Chondrocyte (in vitro differentiated cells): Measurements from ENCODE around the gene L3MBTL4. TPM values are rescaled to one million over a fixed set of nuclear protein-coding genes. Genes with fewer than 3 reads are reported as not detected.

Source experiments
- DNase-seq: peaks from one replicate; pipeline ENCODE4 v3.0.0; 2021; ENCODE audit warnings: mixed read lengths, low spot score
- H3K27ac Mint-ChIP-seq: one replicate; pipeline ENCODE4 v1.8.0; 2021; ENCODE audit warnings: mild to moderate bottlenecking, moderate library complexity, mixed read lengths; ENCODE audit not compliant: unreplicated experiment
- H3K27me3 Mint-ChIP-seq: 2 replicates; pipeline ENCODE4 v1.8.0; 2021; ENCODE audit warnings: low read depth, mixed read lengths
- H3K36me3 Mint-ChIP-seq: 2 replicates; pipeline ENCODE4 v1.8.0; 2021; ENCODE audit warnings: low read depth, mixed read lengths
- H3K4me1 Mint-ChIP-seq: 2 replicates; pipeline ENCODE4 v1.8.0; 2021; ENCODE audit warnings: low read depth, mild to moderate bottlenecking, mixed read lengths
- H3K4me3 Mint-ChIP-seq: one replicate; pipeline ENCODE4 v1.8.0; 2021; ENCODE audit warnings: mild to moderate bottlenecking, moderate library complexity, mixed read lengths; ENCODE audit not compliant: unreplicated experiment
- H3K9me3 Mint-ChIP-seq: 2 replicates; pipeline ENCODE4 v1.8.0; 2021; ENCODE audit warnings: low read depth, mixed read lengths
- total RNA-seq: library from RNA; stranded (reverse); gene quantifications from 3 replicates; pipeline ENCODE4 v1.2.1, GENCODE V29; 2021
- TF ChIP-seq, protein P1 (sequence below): fragments of 200-600 bp; sonication (generic); IDR thresholded peaks from 2 replicates; pipeline ENCODE4 v1.5.0; 2021; ENCODE audit warnings: antibody characterized with exemption, mild to moderate bottlenecking, moderate library complexity

Gene L3MBTL4
- total RNA-seq, 1 donor from 2014 or later, result 1.0 TPM

DNA sequence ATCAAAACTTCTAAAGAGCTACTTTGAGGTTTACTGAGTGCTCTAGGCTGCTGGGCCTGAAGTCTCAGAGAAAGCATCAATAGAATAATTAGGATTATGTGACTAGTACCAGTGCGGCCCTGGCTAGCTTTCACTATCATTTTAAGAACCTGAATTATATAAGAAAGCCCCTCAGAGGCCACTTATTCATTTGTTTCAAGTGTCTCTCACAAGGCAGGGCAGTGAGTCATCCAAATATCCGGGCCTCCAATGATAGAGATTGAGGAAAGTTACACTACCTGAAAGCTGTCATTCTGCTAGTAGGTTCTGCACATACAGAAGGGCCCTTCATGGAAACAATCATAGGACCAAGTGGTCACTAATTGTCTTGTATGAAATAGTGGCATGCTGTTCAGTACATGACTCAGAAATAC is 193.1 kb downstream of the L3MBTL4 start:
- Mint-ChIP-seq H3K27ac (no peak overlapping the region), H3K9me3 (peaks cover 13% of the 10 kb centered on the region), H3K27me3 (no peaks in the 10 kb centered on the region), H3K4me3 (no peak overlapping the region), H3K36me3 (no peaks in the 10 kb centered on the region), H3K4me1 (peaks cover 2% of the 10 kb centered on the region)
- no peak for DNase-seq
- TF ChIP-seq, protein P1, sequence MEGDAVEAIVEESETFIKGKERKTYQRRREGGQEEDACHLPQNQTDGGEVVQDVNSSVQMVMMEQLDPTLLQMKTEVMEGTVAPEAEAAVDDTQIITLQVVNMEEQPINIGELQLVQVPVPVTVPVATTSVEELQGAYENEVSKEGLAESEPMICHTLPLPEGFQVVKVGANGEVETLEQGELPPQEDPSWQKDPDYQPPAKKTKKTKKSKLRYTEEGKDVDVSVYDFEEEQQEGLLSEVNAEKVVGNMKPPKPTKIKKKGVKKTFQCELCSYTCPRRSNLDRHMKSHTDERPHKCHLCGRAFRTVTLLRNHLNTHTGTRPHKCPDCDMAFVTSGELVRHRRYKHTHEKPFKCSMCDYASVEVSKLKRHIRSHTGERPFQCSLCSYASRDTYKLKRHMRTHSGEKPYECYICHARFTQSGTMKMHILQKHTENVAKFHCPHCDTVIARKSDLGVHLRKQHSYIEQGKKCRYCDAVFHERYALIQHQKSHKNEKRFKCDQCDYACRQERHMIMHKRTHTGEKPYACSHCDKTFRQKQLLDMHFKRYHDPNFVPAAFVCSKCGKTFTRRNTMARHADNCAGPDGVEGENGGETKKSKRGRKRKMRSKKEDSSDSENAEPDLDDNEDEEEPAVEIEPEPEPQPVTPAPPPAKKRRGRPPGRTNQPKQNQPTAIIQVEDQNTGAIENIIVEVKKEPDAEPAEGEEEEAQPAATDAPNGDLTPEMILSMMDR, result no peak

GRCh38 chr18:6220129-6220528 is 194.6 kb downstream of the L3MBTL4 start:
- Mint-ChIP-seq H3K27ac (no peak overlapping the region), H3K9me3 (peaks cover 6% of the 10 kb centered on the region), H3K4me1 (peaks cover 2% of the 10 kb centered on the region), H3K4me3 (no peak overlapping the region), H3K27me3 (no peaks in the 10 kb centered on the region), H3K36me3 (no peaks in the 10 kb centered on the region)
- DNase-seq, result no peak
- TF ChIP-seq, protein P1, result no peak

DNA sequence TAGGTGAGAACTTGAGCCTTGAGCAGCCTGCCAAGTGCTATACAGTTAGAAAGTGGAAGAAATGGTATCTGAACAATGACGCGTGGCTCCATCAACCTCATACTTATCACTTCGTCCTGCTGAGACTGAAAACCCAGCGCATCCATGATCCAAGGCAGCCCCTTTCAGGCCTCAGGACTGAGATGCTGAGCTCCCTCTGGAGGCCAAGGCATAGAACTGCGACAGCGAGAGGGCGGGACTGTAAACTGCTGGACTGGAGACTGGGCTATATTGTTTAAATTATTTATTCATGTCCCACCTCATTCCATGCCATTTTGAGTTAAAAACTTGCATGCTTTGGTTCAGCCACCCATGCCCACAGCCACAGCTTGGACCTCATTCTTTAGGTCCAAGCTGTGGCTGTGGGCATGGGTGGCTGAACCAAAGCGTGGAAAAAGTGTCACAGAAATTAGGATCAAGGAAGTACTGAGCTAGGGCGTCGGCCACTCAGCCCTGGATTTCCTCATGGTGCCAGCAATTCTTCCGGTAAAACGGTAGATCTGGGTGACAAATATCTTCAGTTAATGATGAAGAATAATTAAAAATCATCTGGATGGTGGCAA is 195.5 kb downstream of the L3MBTL4 start:
- Mint-ChIP-seq H3K4me1 (peaks cover 2% of the 10 kb centered on the region), H3K9me3 (no peaks in the 10 kb centered on the region), H3K27ac (no peak overlapping the region), H3K27me3 (no peaks in the 10 kb centered on the region), H3K4me3 (no peak overlapping the region), H3K36me3 (no peaks in the 10 kb centered on the region)
- DNase-seq, result no peak
- TF ChIP-seq, protein P1, result peak; percentile 86

DNA sequence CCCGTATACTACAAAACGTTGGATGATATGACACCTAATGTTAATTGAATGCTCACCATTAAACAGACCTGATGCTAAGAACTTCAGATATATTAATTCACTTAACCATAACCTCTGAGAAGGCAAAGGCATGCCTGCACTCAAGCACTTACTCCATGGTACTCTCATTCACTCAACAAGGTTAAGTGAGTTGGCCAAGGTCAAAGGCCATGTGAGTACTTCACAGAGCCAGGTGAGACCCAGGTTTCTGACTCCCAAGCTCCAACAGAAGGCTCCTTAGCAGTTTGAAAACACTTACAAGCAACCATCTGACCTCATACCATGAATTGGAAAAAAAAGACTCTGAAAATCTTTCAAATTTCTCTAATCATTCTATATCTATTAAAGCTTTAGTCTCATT is 198.8 kb downstream of the L3MBTL4 start:
- Mint-ChIP-seq H3K4me3 (no peak overlapping the region), H3K4me1 (peaks cover 2% of the 10 kb centered on the region), H3K27ac (no peak overlapping the region), H3K36me3 (no peaks in the 10 kb centered on the region), H3K27me3 (no peaks in the 10 kb centered on the region), H3K9me3 (no peaks in the 10 kb centered on the region)
- no peak for DNase-seq
- TF ChIP-seq, protein P1, result no peak

DNA sequence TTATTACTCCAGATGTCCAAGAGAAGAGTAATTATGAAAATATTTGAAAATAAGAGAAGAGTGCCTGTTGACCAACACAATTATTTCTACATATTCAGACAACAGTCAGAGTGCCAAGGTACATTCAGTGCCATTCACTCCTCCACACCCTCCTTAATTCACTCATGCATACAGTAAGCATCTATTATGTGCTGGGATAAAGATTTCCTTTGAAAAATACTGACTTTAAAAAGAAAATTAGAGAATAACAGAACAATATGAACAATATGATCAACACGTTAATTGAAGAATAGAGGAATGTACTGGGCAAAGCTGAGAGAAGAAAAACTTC is 203.6 kb downstream of the L3MBTL4 start:
- Mint-ChIP-seq H3K9me3 (no peaks in the 10 kb centered on the region), H3K27ac (no peak overlapping the region), H3K36me3 (no peaks in the 10 kb centered on the region), H3K27me3 (no peaks in the 10 kb centered on the region), H3K4me1 (peaks cover 3% of the 10 kb centered on the region), H3K4me3 (no peak overlapping the region)
- no peak for DNase-seq
- TF ChIP-seq, protein P1, result no peak
